Stimulated activated CD8-positive, alpha-beta memory T cell treated with anti-CD3 and anti-CD28 coated beads, Interleukin-4, amount 100 ng/mL, for 4 hours (primary cell): Measurements from ENCODE around the gene SPACA6.
"Not testable (repeated sequence)": the region's sequence is repeated elsewhere in the genome, so short reads cannot be mapped to it uniquely, and the experiment has no call there.

Experiments used
- DNase-seq, 2 donors: peaks; one replicate each; pipeline ENCODE4 v3.0.0-alpha.2; 2020; ENCODE audit warnings: low read depth in 2 of 2, low spot score in 1 of 2

Gene SPACA6

DNA sequence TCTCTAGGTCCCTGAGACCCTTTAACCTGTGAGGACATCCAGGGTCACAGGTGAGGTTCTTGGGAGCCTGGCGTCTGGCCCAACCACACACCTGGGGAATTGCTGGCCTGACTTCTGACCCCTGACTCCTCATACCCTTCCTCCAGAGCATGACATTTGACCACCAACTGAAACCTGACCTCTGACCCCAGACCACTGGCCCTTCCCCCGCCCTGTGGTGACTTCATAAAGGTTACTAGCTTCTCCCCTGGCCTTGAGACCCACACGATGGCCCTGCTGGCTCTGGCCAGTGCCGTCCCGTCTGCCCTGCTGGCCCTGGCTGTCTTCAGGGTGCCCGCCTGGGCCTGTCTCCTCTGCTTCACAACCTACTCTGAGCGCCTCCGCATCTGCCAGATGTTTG, at the start of gene SPACA6:
Gene SPACA6, plus strand, starts transcription at position 71 of the 400 bp plus-strand sequence. Its CDS starts 197 bp downstream, at position 268.
- DNase-seq, result no peak

- DNase-seq, result no peak
These were observed 48.4 kb upstream of the SPACA6 start for GRCh38 chr19:51644636-51645271.

GRCh38 chr19:51646730-51647129, 46.4 kb upstream of the SPACA6 start, which contains the start of gene SIGLEC14:
Gene SIGLEC14 (minus strand): TSS chr19:51646825. CDS start chr19:51646759, 66 bp downstream.
- not testable (repeated sequence) for DNase-seq

DNA sequence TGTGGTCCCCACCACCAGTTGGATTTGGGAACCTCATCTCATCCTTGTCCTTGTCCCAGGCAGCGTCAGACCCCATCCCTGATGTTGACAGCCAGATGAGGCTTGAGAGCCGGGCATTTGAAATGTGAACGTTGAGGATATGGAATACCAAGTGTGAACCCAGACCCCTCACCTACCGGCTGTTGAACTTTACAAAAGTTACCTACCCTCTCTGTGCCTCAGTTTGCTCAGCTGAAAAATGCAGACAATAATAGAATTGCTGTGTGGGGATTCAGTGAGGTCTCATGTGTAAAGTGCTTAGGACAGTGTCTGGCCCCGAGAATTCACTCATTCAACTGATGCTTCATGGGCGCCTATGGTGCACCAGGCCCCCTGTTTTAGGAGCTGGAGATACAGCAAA, 45.8 kb upstream of the SPACA6 start:
- no peak for DNase-seq

DNA sequence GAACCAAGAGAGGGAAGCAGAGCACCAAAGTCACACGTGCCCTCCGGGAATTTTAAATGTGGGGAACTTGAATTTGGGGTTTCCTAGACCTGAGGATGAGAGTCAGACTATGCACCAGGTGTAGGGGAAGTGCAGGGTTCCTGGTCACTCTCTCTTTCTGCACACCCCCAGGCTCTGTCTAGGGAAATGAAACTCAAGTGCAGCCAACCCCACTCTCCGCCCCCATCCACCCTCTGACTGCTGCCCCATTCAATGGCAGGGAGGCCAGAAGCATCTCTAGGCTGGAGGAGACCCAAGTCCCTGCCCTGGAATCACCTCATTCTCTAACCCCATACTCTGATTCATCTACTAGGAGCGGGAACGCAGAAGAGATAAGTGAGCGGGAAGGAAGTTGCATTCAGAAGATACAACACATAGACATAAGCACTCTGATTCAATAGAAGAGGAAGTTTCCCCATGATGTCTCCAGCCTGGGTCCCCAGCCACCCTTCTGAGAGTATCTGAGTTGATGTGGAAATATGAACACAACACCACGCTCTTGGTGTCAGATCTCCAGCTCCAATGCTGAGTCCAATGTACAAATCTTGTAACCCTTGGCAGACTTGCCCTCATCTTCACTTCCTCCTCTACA, 41.8 kb upstream of the SPACA6 start:
- DNase-seq, result no peak

GRCh38 chr19:51652266-51652665, 40.9 kb upstream of the SPACA6 start:
- no peak for DNase-seq

DNA sequence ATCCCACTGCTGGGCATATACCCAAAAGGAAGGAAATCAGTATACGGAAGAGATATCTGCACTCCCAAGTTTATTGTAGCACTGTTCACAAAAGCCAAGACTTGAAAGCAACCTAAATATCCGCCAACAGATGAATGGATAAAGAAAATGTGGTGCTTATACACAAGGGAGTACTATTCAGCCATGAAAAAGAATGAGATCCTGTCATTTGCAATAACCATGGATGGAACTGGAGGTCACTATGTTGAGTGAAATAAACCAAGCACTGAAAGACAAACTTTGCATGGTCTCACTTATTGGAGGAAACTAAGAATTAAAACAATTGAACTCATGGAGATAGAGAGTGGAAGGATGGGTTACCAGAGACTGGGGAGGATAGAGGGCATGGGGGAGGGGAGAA, 40.0 kb upstream of the SPACA6 start:
- DNase-seq, result no peak

DNA sequence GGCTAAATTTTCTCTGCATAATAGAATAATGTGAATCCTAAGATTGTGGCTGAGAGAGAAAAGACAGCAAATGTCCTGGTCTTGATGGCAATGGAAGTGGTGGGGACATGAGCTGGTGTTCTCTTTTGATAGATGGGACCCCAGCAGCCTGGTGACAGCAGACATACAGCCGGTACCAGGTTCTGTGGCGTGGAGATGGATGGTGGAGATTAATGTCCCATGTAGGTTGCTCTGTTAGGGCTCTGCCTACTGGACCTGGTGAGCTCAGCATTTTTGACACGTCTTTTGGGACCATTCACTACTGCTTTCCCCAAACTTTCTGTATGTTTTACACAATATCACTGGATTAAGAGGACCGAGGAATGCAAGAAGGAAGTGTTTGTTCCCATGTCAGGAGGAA, 38.3 kb upstream of the SPACA6 start:
- no peak for DNase-seq

GRCh38 chr19:51660975-51661600, 32.0 kb upstream of the SPACA6 start:
- DNase-seq, result peak in 1 of 2 donors; percentile 16

- DNase-seq, result no peak
These were observed 29.5 kb upstream of the SPACA6 start for GRCh38 chr19:51663650-51664049.

DNA sequence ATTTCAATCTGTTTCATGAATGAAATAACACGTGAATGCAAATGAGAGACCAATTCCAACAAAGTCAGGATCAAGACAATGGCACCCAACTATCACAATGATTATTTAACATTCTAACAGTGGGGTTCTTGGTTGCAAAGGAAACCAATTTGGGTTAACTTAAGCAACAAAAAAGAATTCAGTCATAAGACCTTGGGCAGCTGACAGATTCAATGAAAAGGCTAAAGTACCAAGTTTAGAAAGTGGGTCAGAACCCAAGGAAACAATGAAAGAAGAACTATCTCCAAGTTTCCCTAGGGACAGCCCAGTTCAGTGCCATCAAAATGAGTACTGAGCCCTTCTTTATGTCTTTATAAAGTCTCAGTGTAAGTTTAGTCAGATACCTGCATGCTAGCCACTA, 29.0 kb upstream of the SPACA6 start:
- no peak for DNase-seq

GRCh38 chr19:51664997-51665396, 28.1 kb upstream of the SPACA6 start:
- no peak for DNase-seq

DNA sequence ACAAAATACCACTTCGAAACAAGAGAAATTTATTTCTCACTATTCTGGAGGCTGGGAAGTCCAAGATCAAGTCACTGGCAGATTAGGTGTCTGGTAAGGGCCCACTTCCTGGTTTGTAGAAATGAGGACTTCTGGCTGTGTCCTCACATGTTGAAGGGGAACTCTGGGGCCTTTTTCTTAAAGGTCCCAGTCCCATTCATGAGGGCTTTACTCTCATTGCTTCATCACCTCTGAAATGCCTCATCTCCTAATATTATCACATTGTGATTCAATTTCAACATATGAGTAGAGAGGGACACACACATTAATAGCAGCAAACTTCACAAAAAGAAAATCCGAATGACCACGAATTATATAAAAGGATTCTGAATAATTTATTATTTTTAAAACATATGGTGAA, 24.9 kb upstream of the SPACA6 start:
- DNase-seq, result no peak

- DNase-seq, result not testable (repeated sequence)
These were observed 17.1 kb upstream of the SPACA6 start for GRCh38 chr19:51675911-51676565.

GRCh38 chr19:51676566-51677083, 16.5 kb upstream of the SPACA6 start:
- no peak for DNase-seq

DNA sequence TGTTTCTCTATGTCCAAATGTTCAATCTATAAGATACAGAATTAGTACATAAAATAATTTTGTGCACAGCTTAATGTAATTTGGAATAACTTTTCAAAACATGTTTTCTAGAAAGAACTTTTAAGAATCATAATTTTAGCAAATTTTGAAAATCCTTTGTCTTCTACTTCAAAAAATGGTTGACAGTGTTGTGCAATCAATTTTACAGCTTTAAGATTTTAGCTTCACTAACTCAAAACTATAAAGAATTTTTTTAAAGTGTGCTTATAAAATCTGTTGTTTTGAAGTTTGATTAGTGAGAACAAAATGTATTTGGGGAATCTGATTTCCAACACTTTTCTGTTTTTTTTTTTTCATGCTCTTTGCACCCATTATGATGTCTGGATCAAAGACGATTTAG, 12.7 kb upstream of the SPACA6 start:
- no peak for DNase-seq

DNA sequence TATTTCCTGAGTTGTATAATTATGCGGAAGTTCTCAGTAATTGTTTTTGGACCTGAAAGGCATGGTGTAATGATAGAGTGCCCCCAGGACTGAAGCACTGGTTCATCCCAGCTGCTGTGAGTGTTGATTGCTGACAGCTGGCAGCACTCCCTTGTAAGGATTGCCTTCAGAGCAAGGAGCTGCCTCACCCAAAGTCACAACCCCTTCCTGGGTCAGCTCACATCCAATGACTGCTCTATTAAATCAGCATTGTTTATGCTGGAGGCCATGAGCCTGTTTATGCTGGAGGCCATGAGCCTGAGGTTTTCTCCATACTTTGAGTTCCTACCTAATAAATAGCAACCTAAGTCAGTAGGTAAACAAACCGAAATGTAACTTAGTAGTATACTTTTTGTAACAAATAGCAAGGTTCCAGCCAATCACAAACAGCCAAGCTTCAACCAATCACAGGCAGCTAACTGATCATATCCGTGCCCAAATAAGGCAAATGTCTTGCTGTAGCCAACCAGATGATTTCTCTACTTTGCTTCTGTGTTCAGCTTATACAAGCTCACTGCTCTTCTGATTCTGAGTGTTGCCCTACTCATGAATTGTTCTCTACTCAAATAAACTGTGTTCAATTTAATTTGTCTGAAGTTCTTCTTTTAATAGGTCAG, 11.7 kb upstream of the SPACA6 start:
- DNase-seq, result no peak

DNA sequence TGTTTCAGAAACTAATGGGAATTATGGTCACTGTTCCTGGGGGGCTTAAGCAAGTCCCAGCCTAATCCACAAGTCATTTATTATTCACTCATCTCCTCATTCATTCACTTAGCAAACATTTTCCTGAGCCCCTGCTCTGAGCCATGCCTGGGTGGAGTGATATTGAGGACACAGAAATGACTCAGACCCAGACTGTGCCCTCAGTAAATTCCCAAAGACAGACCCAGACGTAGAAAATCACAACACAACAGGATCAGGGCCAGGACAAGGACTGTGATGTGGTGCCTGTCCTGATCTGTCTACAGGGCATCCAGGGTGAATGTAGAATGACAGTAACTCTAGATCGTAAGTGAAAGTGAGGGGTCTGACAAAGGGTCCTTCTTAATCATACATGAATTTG, 7.0 kb upstream of the SPACA6 start:
- DNase-seq, result no peak

GRCh38 chr19:51687791-51688670, 5.1 kb upstream of the SPACA6 start:
- DNase-seq, result no peak
